Stimulated activated naive CD4-positive, alpha-beta T cell (primary cell): ENCODE measurements around the gene THOC2.

Source experiments
- DNase-seq, 6 experiments: peaks; one replicate each; lab custom pipeline; 2025; lab: John Stamatoyannopoulos, UW

Gene THOC2

DNA sequence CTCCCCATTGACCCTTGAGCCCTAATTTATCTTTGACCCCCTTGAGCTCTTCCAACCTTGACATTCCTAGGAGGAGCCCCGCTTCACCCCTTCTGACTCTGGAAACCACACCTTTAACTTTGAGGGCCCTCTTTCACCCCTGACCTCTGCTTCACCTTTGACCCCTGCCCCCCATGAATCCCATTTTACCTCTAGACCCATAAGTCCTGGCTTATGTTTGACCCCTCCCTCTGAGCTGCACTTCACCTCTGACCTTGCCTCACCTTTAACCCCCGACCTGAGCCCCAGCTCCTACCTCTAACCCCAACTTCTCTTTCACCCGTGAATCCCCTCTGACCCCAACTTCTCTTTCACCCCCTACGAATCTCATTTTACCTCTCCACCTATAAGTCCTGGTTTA is 169.7 kb downstream of the THOC2 start:
- DNase-seq, result no peak

- no peak for DNase-seq
These were observed 170.3 kb downstream of the THOC2 start for GRCh38 chrX:123562342-123563146.

GRCh38 chrX:123561439-123562215 is 171.2 kb downstream of the THOC2 start:
- DNase-seq, result no peak

GRCh38 chrX:123550829-123551228 is 182.0 kb downstream of the THOC2 start:
- no peak for DNase-seq
